GM23248 (cell line): Measurements from ENCODE around the gene PGBD1.

Experiments used
- EZH2 ChIP-seq: fragments of 200-600 bp; sonication (generic); IDR thresholded peaks from 2 replicates; pipeline ENCODE4 v1.6.1; 2018; ENCODE audit warnings: antibody characterized with exemption, mild to moderate bottlenecking; ENCODE audit not compliant: insufficient read depth, poor library complexity, severe bottlenecking
- EZH2phosphoT487 ChIP-seq: fragments of 200-600 bp; sonication (generic); IDR thresholded peaks from 2 replicates; pipeline ENCODE4 v1.6.1; 2018; ENCODE audit warnings: antibody characterized with exemption, moderate library complexity, mild to moderate bottlenecking, low read depth; ENCODE audit not compliant: insufficient read depth

DNA sequence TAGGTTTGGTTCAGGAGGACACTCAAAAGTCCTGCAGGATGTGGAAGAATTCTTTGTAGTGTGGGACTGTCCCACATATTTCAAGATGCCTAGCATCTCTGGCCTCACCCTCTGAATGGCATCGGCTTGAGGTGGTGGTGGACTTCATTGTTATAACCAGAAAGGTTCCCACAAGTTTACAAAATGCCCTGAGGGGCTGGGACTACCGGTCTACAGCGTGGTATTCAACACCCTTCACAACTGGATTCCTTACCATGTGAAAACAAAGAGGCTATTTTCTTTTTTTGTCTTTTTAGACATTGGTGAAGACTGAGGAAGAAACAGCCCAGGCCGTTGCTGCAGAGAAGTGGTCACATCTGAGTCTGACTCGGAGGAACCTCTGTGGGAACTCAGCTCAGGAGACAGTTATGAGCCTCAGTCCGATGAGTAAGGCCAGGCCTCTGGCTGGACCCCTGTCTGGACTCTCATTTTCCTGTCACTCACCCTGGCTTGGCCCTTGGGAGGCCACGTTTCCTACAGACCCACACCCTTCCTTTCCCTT lies 15.2 kb downstream of the PGBD1 start:
- TF ChIP-seq EZH2, result no peak
- TF ChIP-seq EZH2phosphoT487, result no peak
